Ovary (tissue), 3 donors: ENCODE results near the gene ALCAM.

Source experiments
- EP300 ChIP-seq: sonication (generic); formaldehyde crosslinking; IDR thresholded peaks from one replicate; pipeline ENCODE4 v1.6.1; 2017; ENCODE audit warnings: antibody characterized with exemption
- POLR2A ChIP-seq: fragments of 450-650 bp; IDR thresholded peaks from one replicate; pipeline ENCODE4 v1.6.1; 2017; ENCODE audit warnings: antibody characterized with exemption, mild to moderate bottlenecking, moderate library complexity
- TF ChIP-seq, protein P1 (sequence below), 3 donors: fragments of 450-650 bp in 2 of 3; fragments of 200-600 bp in 1 of 3; IDR thresholded peaks; one replicate each; pipeline versions ENCODE4 v1.5.1 to v1.8.0; 2016 to 2022; ENCODE audit warnings: antibody characterized with exemption in 3 of 3, mild to moderate bottlenecking in 1 of 3
- donor health status: DM: no; HTN: no; CAD: no.

DNA sequence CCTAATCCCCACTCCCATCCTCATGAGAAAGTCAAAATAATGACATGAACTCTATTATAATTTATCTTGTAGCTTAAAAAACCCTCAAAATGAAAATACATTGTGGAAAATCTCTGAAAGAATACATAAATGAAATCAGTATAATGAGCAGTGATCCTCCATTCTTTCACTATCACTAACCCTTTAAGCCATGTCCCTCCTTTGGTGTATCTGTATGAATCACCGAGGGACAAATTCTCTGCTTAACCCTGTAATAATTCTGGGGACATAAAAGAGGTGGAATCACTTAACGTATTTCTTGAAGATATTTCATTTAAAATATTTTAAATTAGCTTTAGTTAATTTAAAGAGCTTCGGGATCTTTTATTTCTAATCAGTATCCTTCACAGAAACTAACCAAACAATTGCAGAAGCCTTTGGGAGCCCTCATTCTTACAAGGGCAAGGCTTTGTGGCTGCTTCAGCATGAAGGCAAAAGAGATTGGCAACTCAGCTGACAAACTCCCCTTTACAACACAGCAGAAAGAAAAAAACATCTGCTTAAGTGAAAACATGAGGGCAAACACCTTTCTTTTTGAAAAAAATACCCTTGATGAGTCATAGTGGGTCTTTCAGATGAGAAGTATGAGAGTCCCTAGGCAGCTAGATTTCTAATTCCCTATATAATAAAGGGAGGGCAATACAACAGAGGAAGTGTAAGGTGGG is 44.0 kb upstream of the ALCAM start:
- TF ChIP-seq, protein P1, sequence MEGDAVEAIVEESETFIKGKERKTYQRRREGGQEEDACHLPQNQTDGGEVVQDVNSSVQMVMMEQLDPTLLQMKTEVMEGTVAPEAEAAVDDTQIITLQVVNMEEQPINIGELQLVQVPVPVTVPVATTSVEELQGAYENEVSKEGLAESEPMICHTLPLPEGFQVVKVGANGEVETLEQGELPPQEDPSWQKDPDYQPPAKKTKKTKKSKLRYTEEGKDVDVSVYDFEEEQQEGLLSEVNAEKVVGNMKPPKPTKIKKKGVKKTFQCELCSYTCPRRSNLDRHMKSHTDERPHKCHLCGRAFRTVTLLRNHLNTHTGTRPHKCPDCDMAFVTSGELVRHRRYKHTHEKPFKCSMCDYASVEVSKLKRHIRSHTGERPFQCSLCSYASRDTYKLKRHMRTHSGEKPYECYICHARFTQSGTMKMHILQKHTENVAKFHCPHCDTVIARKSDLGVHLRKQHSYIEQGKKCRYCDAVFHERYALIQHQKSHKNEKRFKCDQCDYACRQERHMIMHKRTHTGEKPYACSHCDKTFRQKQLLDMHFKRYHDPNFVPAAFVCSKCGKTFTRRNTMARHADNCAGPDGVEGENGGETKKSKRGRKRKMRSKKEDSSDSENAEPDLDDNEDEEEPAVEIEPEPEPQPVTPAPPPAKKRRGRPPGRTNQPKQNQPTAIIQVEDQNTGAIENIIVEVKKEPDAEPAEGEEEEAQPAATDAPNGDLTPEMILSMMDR (IDR thresholded peaks at IDR 0.05) = no peak
- TF ChIP-seq POLR2A (no peak), EP300 (no peak)
